Cardiac fibroblast (primary cell): ENCODE measurements around the gene HOXD8.

Experiments
- DNase-seq, 2 donors: peaks; one replicate each; pipeline versions ENCODE4 v3.0.0 to v3.0.0-alpha.2; 2010; ENCODE audit warnings: low read depth in 2 of 2
- H3K4me3 ChIP-seq, 2 donors: replicated peaks in 1 of 2; 1 replicate in 1 of 2; 2 replicates in 1 of 2; pipeline ENCODE4 v1.5.1; 2011; ENCODE audit warnings: low read depth in 2 of 2, low read length in 2 of 2, mild to moderate bottlenecking in 2 of 2, moderate library complexity in 1 of 2
- CTCF ChIP-seq: IDR thresholded peaks from one replicate; pipeline ENCODE4 v1.5.1; 2011; ENCODE audit warnings: low read depth, mild to moderate bottlenecking, low read length, inconsistent platforms

HOXD8 gene

GRCh38 chr2:176181551-176181950, 52.0 kb downstream of the HOXD8 start:
- no peak for TF ChIP-seq CTCF

More at GRCh38 chr2:176181551-176181950, 52.0 kb downstream of the HOXD8 start:
- H3K4me3 ChIP-seq = no peak overlapping the region
- DNase-seq = no peak
